Testis (tissue), 2 donors: Measurements from ENCODE around the gene PRDM10.

Source experiments
- POLR2A ChIP-seq: fragments of 450-650 bp; IDR thresholded peaks from one replicate; pipeline ENCODE4 v1.6.1; 2017; ENCODE audit warnings: antibody characterized with exemption, mild to moderate bottlenecking, moderate library complexity
- TF ChIP-seq, protein P1 (sequence below), 3 experiments: fragments of 450-650 bp in 2 of 3; fragments of 200-600 bp in 1 of 3; sonication (generic) in 1 of 3; IDR thresholded peaks; one replicate each; pipeline ENCODE4 v1.5.1; 2016 to 2019; ENCODE audit warnings: antibody characterized with exemption in 3 of 3, mild to moderate bottlenecking in 2 of 3, moderate library complexity in 1 of 3

DNA sequence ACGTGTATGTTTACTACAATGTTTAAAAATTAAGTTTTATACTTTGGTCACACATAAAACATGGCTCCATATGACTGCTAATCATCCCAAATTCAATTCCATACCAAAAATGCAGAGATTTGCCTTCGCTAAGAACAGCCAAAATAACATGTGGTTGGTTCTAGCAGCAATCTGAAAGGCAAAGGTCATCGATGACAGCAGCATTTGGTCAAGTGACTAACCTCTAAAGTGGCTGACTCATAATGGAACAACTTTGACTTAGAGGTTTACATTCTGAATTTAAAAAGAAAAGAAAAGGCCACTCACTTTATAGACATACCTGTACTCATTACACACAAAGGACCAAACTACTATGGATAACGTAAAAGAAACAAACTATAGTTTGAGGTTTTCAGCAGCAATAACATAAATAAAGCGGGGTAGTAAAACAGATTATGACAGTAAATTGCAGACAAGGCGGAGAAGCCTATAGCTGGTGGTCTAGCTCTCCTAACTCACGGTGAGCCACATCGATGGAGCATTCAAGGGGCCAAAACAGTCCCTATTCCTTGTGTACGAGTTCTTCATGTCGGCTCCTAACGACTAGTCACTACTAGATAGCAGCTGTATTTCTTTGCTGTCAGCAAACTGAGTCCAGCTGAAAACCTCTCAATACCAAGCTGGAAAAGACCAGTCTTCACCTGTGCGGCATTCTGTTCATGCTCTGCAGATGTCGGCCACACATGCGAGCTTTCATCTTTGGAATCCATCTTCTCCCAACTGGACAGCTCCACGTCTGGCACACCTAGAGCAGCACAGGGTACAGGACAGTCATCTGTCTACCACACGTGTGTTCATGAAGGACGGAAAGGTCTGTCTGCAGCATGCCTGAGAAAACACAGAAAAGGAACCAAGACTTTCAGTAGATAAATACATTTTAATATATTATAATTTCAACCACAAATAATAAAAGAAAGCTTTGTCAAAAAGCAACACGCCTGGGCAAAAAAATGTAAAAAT, 42.1 kb downstream of the PRDM10 start:
- TF ChIP-seq, protein P1, sequence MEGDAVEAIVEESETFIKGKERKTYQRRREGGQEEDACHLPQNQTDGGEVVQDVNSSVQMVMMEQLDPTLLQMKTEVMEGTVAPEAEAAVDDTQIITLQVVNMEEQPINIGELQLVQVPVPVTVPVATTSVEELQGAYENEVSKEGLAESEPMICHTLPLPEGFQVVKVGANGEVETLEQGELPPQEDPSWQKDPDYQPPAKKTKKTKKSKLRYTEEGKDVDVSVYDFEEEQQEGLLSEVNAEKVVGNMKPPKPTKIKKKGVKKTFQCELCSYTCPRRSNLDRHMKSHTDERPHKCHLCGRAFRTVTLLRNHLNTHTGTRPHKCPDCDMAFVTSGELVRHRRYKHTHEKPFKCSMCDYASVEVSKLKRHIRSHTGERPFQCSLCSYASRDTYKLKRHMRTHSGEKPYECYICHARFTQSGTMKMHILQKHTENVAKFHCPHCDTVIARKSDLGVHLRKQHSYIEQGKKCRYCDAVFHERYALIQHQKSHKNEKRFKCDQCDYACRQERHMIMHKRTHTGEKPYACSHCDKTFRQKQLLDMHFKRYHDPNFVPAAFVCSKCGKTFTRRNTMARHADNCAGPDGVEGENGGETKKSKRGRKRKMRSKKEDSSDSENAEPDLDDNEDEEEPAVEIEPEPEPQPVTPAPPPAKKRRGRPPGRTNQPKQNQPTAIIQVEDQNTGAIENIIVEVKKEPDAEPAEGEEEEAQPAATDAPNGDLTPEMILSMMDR (IDR thresholded peaks at IDR 0.05), result no peak
- TF ChIP-seq POLR2A, result no peak
